ENCODE results near the gene ZNF442.
"Not testable (repeated sequence)": the region's sequence is repeated elsewhere in the genome, so short reads cannot be mapped to it uniquely, and the experiment has no call there.

Gene ZNF442

DNA sequence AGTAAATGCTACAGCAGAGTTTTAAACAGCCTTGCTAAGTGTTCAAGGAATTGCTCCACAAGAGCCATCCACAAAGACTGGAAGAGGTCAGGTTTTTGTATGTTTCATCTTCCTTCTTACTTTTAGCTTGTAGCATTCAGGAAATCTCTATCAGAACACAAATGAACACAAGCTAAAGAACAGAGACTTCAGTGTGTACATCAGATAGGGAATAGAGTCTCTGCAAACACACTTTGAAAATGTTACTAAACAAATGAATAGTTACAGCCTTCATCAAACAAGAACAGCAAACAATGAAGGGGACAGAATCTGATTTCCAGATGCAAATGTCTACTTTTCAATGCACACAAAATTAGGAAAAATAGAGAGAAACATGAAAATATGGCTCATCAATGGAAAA is 39.8 kb downstream of the ZNF442 start:
- no peak for DNase-seq

DNA sequence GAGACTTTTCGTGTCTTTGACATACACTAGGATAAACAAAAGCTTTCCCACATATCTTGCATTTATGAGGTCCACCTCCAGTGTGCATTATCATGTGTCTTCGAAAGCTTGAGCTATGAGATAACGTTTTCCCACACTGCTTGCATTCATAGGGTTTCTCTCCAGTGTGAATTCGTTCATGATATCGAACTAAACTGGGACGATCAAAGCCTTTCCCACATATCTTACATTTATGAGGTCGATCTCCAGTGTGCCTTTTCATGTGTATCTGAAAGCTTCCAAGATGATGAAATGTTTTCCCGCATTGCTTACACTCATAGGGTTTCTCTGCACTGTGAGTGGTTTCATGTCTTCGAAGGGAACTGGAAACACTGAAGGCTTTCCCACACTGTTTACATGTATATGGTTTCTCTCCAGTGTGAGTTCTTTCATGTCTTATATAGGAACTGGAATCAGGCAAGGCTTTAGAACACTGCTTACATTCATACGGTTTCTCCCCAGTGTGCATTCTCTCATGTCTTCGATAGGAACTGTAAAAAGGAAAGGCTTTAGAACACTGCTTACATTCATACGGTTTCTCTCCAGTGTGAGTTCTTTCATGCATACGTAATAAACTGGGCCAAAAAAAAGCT is 46.6 kb downstream of the ZNF442 start:
- no peak for DNase-seq

DNA sequence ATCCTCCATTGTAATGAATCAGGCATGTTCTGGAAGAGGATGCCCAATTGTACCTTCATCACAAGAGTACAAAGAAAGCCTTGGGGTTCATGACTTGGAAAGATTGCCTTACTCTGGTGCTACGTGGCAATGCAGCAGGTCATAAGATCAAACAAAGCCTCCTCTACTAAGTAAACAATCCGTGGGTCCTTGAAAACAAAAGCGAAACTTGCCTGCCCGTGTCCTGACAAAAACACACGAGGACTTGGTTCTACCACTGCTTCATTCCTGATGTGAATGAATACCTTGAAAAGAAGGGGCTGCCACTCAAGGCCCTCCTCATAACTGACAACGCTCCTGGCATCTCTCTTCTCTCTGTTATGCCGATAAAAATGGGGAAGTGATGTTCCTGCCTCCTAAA is 50.9 kb downstream of the ZNF442 start:
- DNase-seq = no peak

DNA sequence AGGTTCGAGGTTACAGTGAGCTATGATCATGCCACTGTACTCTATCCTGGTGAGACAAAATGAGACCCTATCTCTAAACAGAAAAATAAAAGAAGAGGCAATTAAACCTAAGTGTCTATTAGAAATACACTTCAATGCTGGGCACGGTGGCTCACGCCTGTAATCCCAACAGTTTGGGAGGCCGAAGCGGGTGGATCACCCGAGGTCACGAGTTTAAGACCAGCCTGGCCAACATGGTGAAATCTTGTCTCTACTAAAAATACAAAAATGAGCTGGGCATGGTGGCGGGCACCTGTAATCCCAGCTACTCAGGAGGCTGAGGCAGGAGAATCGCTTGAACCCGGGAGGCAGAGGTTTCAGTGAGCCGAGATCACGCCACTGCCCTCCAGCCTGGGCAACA is 56.6 kb downstream of the ZNF442 start:
- DNase-seq = not testable (repeated sequence)
